GM12875 (cell line): ENCODE data around the gene BUD13.
"Not testable (repeated sequence)": the region's sequence is repeated elsewhere in the genome, so short reads cannot be mapped to it uniquely, and the experiment has no call there.

ENCODE experiments used
- H3K4me3 ChIP-seq: one replicate; pipeline ENCODE4 v1.5.1; 2011; ENCODE audit warnings: low read depth, low read length, control low read depth
- CTCF ChIP-seq: IDR thresholded peaks from 2 replicates; pipeline ENCODE4 v1.5.1; 2011; ENCODE audit warnings: low read depth, mild to moderate bottlenecking, control low read depth, inconsistent platforms, low read length, moderate library complexity, borderline replicate concordance; ENCODE audit not compliant: insufficient read depth

Gene BUD13

GRCh38 chr11:116813170-116813569 lies 40.4 kb upstream of the BUD13 start:
- TF ChIP-seq CTCF, result no peak
- no peak overlapping the region for H3K4me3 ChIP-seq

GRCh38 chr11:116812109-116812508 lies 39.3 kb upstream of the BUD13 start:
- no peak overlapping the region for H3K4me3 ChIP-seq
- no peak for TF ChIP-seq CTCF

- no peak overlapping the region for H3K4me3 ChIP-seq
- no peak for TF ChIP-seq CTCF
Observed at GRCh38 chr11:116811194-116811593, 38.4 kb upstream of the BUD13 start.

- TF ChIP-seq CTCF, result no peak
- H3K4me3 ChIP-seq, result no peak overlapping the region
Observed at GRCh38 chr11:116808262-116809175, 35.7 kb upstream of the BUD13 start.

GRCh38 chr11:116807601-116808261 lies 34.9 kb upstream of the BUD13 start:
- TF ChIP-seq CTCF, result no peak
- H3K4me3 ChIP-seq, result no peak overlapping the region

GRCh38 chr11:116804001-116804400 lies 31.2 kb upstream of the BUD13 start:
- no peak overlapping the region for H3K4me3 ChIP-seq
- TF ChIP-seq CTCF, result no peak

- not testable (repeated sequence) for H3K4me3 ChIP-seq
Observed at GRCh38 chr11:116801662-116802061, 28.9 kb upstream of the BUD13 start.
